Gastroesophageal sphincter (tissue), 4 donors: ENCODE data around the gene RPL35A. TPM values are rescaled to one million over a fixed set of nuclear protein-coding genes. Genes with fewer than 3 reads are reported as not detected.
A peak's percentile ranks its signal among the peaks of the same experiment; 100 is the strongest.
"Not testable (repeated sequence)": the region's sequence is repeated elsewhere in the genome, so short reads cannot be mapped to it uniquely, and the experiment has no call there.

Experiments
- ATAC-seq: fragments of 150-250 bp; one replicate; pipeline ENCODE4 v1.9.1; 2016; ENCODE audit warnings: mild to moderate bottlenecking, moderate library complexity
- H3K27ac ChIP-seq, 4 donors: fragments of 200-600 bp; sonication (generic) in 3 of 4; 1 replicate in 3 of 4; 2 replicates in 1 of 4; pipeline ENCODE4 v1.5.1; 2016 to 2019
- H3K27me3 ChIP-seq: fragments of 200-600 bp; sonication (generic); one replicate; pipeline ENCODE4 v1.5.1; 2019
- H3K36me3 ChIP-seq, 2 donors: fragments of 200-600 bp; sonication (generic); one replicate each; pipeline ENCODE4 v1.5.1; 2019; ENCODE audit warnings: control low read depth in 1 of 2
- H3K4me1 ChIP-seq, 3 donors: fragments of 200-600 bp; sonication (generic); 1 replicate in 2 of 3; 2 replicates in 1 of 3; pipeline ENCODE4 v1.5.1; 2016 to 2019; ENCODE audit warnings: control low read depth in 2 of 3
- H3K4me3 ChIP-seq, 2 donors: fragments of 200-600 bp; sonication (generic); one replicate each; pipeline ENCODE4 v1.5.1; 2019; ENCODE audit warnings: mild to moderate bottlenecking in 1 of 2, moderate library complexity in 1 of 2
- H3K9me3 ChIP-seq, 3 donors: fragments of 200-600 bp; sonication (generic); one replicate each; pipeline ENCODE4 v1.5.1; 2017 to 2019; ENCODE audit warnings: control low read depth in 2 of 3
- CTCF ChIP-seq, 4 experiments: fragments of 200-600 bp in 2 of 4; fragments of 450-650 bp in 2 of 4; sonication (generic) in 1 of 4; IDR thresholded peaks; one replicate each; pipeline ENCODE4 v1.5.1; 2017 to 2019; ENCODE audit warnings: antibody characterized with exemption in 4 of 4, mild to moderate bottlenecking in 2 of 4, moderate library complexity in 2 of 4
- EP300 ChIP-seq: sonication (generic); formaldehyde crosslinking; IDR thresholded peaks from one replicate; pipeline ENCODE4 v1.6.1; 2017; ENCODE audit warnings: antibody characterized with exemption, mild to moderate bottlenecking
- POLR2A ChIP-seq, 2 donors: fragments of 450-650 bp; IDR thresholded peaks; one replicate each; pipeline ENCODE4 v1.6.1; 2017; ENCODE audit warnings: antibody characterized with exemption in 2 of 2, mild to moderate bottlenecking in 2 of 2, moderate library complexity in 1 of 2
- POLR2AphosphoS5 ChIP-seq: sonication (generic); formaldehyde crosslinking; IDR thresholded peaks from one replicate; pipeline ENCODE4 v1.6.1; 2017; ENCODE audit warnings: antibody characterized with exemption
- WGBS, 2 donors: methylation state at CpG; one replicate each; pipeline ENCODE4 v1.1.5; 2018; ENCODE audit warnings: low coverage in 1 of 2; 5-methylcytosine and 5-hydroxymethylcytosine counted together
- total RNA-seq, 4 donors: library from RNA; depleted of rRNA; stranded (reverse); fragments of >200 nt; gene quantifications; one replicate each; pipeline ENCODE4 v1.1.0, GENCODE V29; 2016

Gene RPL35A
- total RNA-seq, 4 donors from 2014 or later: 394 to 1,032 (median 816) TPM

DNA sequence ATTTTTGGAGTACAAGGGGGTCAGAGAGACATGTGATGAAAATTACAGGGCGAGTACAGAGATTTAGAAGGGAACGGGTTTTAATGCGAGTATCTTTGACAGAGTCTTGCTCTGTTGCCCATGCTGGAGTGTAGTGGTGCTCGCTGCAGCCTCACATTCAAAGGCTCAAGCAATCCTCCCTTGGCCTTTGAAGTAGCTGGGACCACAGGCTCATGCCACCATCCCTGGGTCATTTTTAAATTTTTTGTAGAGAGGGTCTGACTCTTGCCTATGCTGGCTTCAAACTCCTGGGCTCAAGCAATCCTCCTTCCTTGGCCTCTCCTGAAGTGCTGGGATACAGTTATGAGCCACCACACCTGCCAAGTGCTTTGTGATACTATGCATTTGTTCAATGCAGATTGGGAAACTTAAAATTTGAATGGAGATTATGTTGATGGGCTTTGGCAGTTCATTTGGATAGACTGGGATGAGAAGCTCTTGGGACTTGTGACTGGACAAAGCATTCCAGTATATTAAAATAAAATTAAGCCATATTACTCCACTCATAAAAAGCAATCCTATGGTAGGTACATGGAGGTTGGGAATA, 6.0 kb downstream of the RPL35A start:
- no peak overlapping the region for H3K4me3 ChIP-seq
- peaks cover 3 to 69% (median 11%) of the 10 kb centered on the region in 3 donors for H3K4me1 ChIP-seq

GRCh38 chr3:197956626-197956988, 6.6 kb downstream of the RPL35A start:
- no peak for ATAC-seq
- H3K36me3 ChIP-seq: peaks cover 0 to 55% of the 10 kb centered on the region in 2 donors
- WGBS, 2 donors: 81 to 95% methylated on average over 2 of the region's 2 CpGs
- H3K4me3 ChIP-seq: no peak overlapping the region
- TF ChIP-seq POLR2A (IDR thresholded peaks at IDR 0.05): no peak
- TF ChIP-seq POLR2AphosphoS5: no peak
- TF ChIP-seq CTCF (IDR thresholded peaks at IDR 0.05): no peak
- TF ChIP-seq EP300: no peak
- no peaks in the 10 kb centered on the region for H3K9me3 ChIP-seq
- no peaks in the 10 kb centered on the region for H3K27me3 ChIP-seq
- H3K27ac ChIP-seq: peak overlapping the region in 1 of 4 donors; percentile 83
- peaks cover 0 to 69% (median 7%) of the 10 kb centered on the region in 3 donors for H3K4me1 ChIP-seq

More for the DNA sequence above, 6.0 kb downstream of the RPL35A start:
- H3K9me3 ChIP-seq: no peaks in the 10 kb centered on the region
- 86% methylated on average over 4 of the region's 4 CpGs for WGBS, 2 donors
- H3K27ac ChIP-seq: no peak overlapping the region
- peaks cover 0 to 61% of the 10 kb centered on the region in 2 donors for H3K36me3 ChIP-seq
- no peaks in the 10 kb centered on the region for H3K27me3 ChIP-seq
- ATAC-seq: no peak
- TF ChIP-seq POLR2AphosphoS5 (no peak), EP300 (no peak)

DNA sequence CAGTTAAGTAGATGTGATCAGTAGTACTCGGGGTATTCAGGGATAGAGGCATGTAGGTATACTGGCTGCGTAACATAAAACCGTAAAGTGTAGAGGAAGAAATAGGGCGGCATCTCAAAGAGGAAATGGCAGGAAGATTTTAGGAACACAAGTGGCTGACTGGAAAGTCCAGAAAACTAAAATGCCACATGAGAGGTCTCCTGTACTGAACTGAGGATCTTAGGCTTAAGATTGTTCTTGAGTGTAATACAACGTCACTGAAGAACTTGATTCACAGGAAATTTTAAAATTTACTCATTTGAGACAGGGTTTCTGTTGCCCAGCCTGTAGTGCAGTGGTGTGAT, 7.8 kb downstream of the RPL35A start:
- Histone ChIP-seq H3K4me1 (peaks cover 0 to 60% (median 5%) of the 10 kb centered on the region in 3 donors), H3K9me3 (no peaks in the 10 kb centered on the region), H3K27ac (peak overlapping the region in 2 of 4 donors; percentile 14 to 83), H3K4me3 (no peak overlapping the region), H3K36me3 (peaks cover 0 to 43% of the 10 kb centered on the region in 2 donors), H3K27me3 (no peaks in the 10 kb centered on the region)
- TF ChIP-seq EP300: no peak
- TF ChIP-seq POLR2A (IDR thresholded peaks at IDR 0.05): no peak
- TF ChIP-seq POLR2AphosphoS5: peak; percentile 25
- TF ChIP-seq CTCF (IDR thresholded peaks at IDR 0.05): no peak
- ATAC-seq: no peak
- 81 to 84% methylated on average over 5 of the region's 5 CpGs for WGBS, 2 donors

DNA sequence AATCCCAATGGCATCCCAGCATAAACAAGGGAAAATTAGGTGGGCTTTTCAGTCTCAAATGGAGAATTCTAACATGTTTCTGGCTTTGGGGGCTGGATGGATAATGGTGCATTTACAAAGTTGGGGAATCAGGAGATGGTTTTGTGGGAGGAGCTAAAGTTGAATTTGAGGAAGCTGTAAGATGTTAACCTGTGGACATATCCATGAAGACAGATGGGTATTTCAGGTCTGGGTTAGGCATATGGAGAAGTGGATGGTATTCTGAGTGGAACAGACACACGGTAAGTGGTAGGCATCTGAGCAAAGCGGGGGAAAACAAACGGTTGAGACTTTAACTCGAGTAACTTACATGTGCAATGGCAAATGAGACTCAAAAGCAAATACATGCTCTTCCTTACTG, 8.4 kb downstream of the RPL35A start:
- Histone ChIP-seq H3K27ac (peak overlapping the region in 3 of 4 donors; percentile 71 to 84 (median 83)), H3K4me1 (peaks cover 0 to 54% (median 5%) of the 10 kb centered on the region in 3 donors)
- no peak for ATAC-seq

DNA sequence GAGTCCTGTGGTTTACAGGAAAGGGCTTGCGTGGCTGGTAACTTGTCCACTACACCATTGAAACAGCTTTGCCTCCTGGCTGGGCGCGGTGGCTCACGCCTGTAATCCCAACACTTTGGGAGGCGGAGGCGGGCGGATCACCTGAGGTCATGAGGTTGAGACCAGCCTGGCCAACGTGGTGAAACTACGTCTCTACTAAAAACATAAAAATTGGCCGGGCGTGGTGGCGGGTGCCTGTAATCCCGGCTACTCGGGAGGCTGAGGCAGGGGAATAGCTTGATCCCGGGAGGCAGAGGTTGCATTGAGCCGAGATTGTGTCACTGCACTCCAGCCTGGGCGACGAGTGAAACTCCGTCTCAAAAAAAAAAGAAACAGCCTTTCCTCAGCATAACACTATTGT, 8.9 kb downstream of the RPL35A start:
- 77 to 89% methylated on average over 4 to 10 of the region's 19 CpGs for WGBS, 2 donors
- Histone ChIP-seq H3K4me1 (peaks cover 0 to 49% (median 5%) of the 10 kb centered on the region in 3 donors), H3K36me3 (peaks cover 0 to 32% of the 10 kb centered on the region in 2 donors), H3K27ac (peak overlapping the region in 3 of 4 donors; percentile 71 to 84 (median 83))
- ATAC-seq, H3K9me3 ChIP-seq, H3K27me3 ChIP-seq, H3K4me3 ChIP-seq: not testable (repeated sequence)

More for the DNA sequence above, 8.4 kb downstream of the RPL35A start:
- no peak overlapping the region for H3K4me3 ChIP-seq
- WGBS, 2 donors: 95 to 97% methylated on average over 4 of the region's 4 CpGs
- H3K9me3 ChIP-seq: no peaks in the 10 kb centered on the region
- peaks cover 0 to 38% of the 10 kb centered on the region in 2 donors for H3K36me3 ChIP-seq
- no peaks in the 10 kb centered on the region for H3K27me3 ChIP-seq
- TF ChIP-seq EP300 (no peak), CTCF (IDR thresholded peaks at IDR 0.05) (no peak), POLR2A (IDR thresholded peaks at IDR 0.05) (no peak), POLR2AphosphoS5 (no peak)

DNA sequence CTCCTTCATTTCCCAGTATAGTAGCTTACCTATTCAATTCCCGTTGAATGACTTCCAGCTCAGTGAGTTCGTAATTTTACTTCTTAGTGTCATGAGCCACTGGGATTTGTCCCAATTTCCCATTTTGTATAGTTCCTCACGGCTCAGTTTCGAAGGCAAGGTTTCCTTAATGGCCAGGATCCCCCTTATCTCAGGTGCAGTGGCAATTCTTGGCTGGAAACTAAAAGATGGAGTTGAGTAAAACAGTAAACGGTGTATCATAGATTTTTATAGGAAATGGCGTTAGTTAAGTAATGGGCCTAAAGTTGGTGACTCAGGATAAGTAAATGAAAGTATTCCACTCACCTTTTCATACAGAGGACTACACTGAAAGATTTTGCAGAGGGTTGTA, 9.5 kb downstream of the RPL35A start:
- H3K9me3 ChIP-seq: no peaks in the 10 kb centered on the region
- peak overlapping the region; percentile 70 to 84 (median 77) for H3K27ac ChIP-seq
- H3K36me3 ChIP-seq: peaks cover 0 to 26% of the 10 kb centered on the region in 2 donors
- ATAC-seq: no peak
- no peaks in the 10 kb centered on the region for H3K27me3 ChIP-seq
- 26 to 45% methylated on average over 4 to 6 of the region's 6 CpGs for WGBS, 2 donors
- H3K4me3 ChIP-seq: peak overlapping the region; percentile 62 to 88
- TF ChIP-seq POLR2AphosphoS5 (no peak), EP300 (no peak), POLR2A (IDR thresholded peaks at IDR 0.05) (no peak), CTCF (IDR thresholded peaks at IDR 0.05) (no peak)
- H3K4me1 ChIP-seq: peaks cover 0 to 43% (median 5%) of the 10 kb centered on the region in 3 donors
